ENCODE data around the gene OR10X1. TPM values are rescaled to one million over a fixed set of nuclear protein-coding genes. Genes with fewer than 3 reads are reported as not detected.
A peak's percentile ranks its signal among the peaks of the same experiment; 100 is the strongest.

Gene OR10X1
- total and polyA plus RNA-seq, 3 experiments from 2014 or later = not detected

DNA sequence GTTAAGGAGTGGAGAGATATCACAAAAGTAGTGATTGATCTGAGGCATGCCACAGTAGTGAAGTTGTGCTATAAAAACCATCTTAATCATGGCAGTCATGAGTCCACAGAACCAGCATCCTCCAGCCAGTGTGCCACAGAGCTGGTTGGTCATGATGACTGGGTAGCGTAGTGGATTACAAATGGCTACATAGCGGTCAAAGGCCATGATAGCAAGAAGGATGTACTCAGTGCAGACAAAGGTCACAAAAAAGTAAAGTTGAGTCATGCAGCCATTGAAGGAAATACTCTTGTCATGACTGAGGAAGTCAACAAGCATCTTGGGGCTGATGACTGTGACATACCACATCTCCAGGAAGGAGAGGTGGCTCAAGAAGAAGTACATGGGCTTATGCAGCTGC is 32.2 kb downstream of the OR10X1 start:
- H3K4me3 ChIP-seq (ENCODE audit: low read length) = no peak overlapping the region
- H3K36me3 ChIP-seq (ENCODE audit: insufficient read depth, low read length) = no peaks in the 10 kb centered on the region
- POLR2A ChIA-PET = no interaction called here
- no peaks in the 10 kb centered on the region for H3K9me3 ChIP-seq (ENCODE audit: low read length)
- no peak overlapping the region for H3K4me3 Mint-ChIP-seq
- no peaks in the 10 kb centered on the region for H3K36me3 Mint-ChIP-seq
- CTCF ChIA-PET = no interaction called here
- H3K27ac ChIP-seq (ENCODE audit: low read depth, low read length) = no peak overlapping the region
- H3K27me3 Mint-ChIP-seq = peaks cover 5 to 48% of the 10 kb centered on the region in 2 donors
- no peak overlapping the region for H3K27ac Mint-ChIP-seq
- H3K4me1 Mint-ChIP-seq = no peaks in the 10 kb centered on the region
- H3K9me3 Mint-ChIP-seq = no peaks in the 10 kb centered on the region
- no peaks in the 10 kb centered on the region for H3K4me1 ChIP-seq (ENCODE audit: insufficient read depth, low read length)
- no peak for DNase-seq
- H3K27me3 ChIP-seq (ENCODE audit: insufficient read depth, low read length, poor library complexity, severe bottlenecking) = no peaks in the 10 kb centered on the region

DNA sequence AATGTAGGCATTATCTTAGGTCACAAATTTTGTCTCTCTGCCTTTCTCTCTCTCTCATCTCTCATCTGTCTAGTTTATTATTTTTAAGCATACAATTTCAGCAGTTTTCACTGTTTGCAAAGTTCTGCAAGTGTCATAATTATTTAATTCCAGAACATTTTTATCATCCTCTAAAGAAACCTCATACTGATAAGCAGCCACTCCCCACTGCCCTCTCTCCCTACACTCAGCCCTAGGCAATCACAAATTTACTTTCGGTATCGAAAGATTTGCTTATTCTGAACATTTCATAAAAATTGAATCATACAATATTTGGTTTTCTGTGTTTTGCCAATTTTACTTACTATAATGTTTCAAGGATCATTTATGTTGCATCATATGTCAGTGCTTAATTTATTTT is 42.1 kb downstream of the OR10X1 start:
- Mint-ChIP-seq H3K27me3 (peaks cover 4 to 7% of the 10 kb centered on the region in 2 donors), H3K4me1 (peaks cover 0 to 5% (median 0%) of the 10 kb centered on the region in 3 donors), H3K27ac (peak overlapping the region in 1 of 8 donors; percentile 2), H3K36me3 (no peaks in the 10 kb centered on the region), H3K9me3 (no peaks in the 10 kb centered on the region), H3K4me3 (no peak overlapping the region)
- H3K27ac ChIP-seq (ENCODE audit: low read depth, low read length) = no peak overlapping the region
- DNase-seq = no peak
- H3K9me3 ChIP-seq (ENCODE audit: low read length) = no peaks in the 10 kb centered on the region
- H3K4me1 ChIP-seq (ENCODE audit: insufficient read depth, low read length) = no peaks in the 10 kb centered on the region
- no peaks in the 10 kb centered on the region for H3K27me3 ChIP-seq (ENCODE audit: insufficient read depth, low read length, poor library complexity, severe bottlenecking)
- no peaks in the 10 kb centered on the region for H3K36me3 ChIP-seq (ENCODE audit: insufficient read depth, low read length)
- ChIA-PET CTCF (no interaction called here), POLR2A (no interaction called here)
- no peak overlapping the region for H3K4me3 ChIP-seq (ENCODE audit: low read length)

DNA sequence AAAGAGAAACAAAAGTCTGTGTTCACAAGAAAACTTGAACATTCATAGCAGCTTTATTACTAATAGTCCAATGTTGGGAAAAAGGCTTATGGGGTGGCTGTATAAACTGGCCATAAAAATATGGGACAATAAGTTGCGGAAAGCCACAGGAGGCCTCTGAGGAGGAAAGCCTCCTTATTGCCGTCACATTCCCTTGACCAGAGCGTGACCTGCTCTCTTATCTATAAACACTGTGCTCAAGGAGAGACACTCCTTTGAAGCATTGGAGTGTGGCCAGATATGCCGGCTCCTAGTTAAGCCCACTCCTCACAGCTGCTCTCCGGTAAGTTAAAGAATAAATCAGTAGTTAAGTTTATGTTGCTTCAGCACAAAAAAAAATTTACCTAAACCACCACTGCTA is 45.2 kb downstream of the OR10X1 start:
- Mint-ChIP-seq H3K9me3 (no peaks in the 10 kb centered on the region), H3K27me3 (peaks cover 2 to 21% of the 10 kb centered on the region in 2 donors), H3K4me3 (no peak overlapping the region), H3K36me3 (no peaks in the 10 kb centered on the region), H3K4me1 (peaks cover 0 to 5% (median 0%) of the 10 kb centered on the region in 3 donors), H3K27ac (peak overlapping the region in 1 of 8 donors; percentile 20)
- no peak for DNase-seq
- Histone ChIP-seq H3K36me3 (ENCODE audit: insufficient read depth, low read length) (no peaks in the 10 kb centered on the region), H3K9me3 (ENCODE audit: low read length) (no peaks in the 10 kb centered on the region), H3K27me3 (ENCODE audit: insufficient read depth, low read length, poor library complexity, severe bottlenecking) (peaks cover 4% of the 10 kb centered on the region), H3K4me1 (ENCODE audit: insufficient read depth, low read length) (no peaks in the 10 kb centered on the region), H3K27ac (ENCODE audit: low read depth, low read length) (no peak overlapping the region), H3K4me3 (ENCODE audit: low read length) (no peak overlapping the region)
- ChIA-PET CTCF (no interaction called here), POLR2A (no interaction called here)

Other genes with a start within 250 kb of the OR10X1 start
- not detected for gene CD1B, start 248.4 kb downstream of the OR10X1 start, total RNA-seq
- not detected for gene CD1B, start 248.4 kb downstream of the OR10X1 start, polyA plus RNA-seq
- not detected for gene CD1E, start 226.0 kb downstream of the OR10X1 start, total RNA-seq
- gene CD1E, start 226.0 kb downstream of the OR10X1 start, polyA plus RNA-seq = not detected
- gene OR10T2, start 180.4 kb downstream of the OR10X1 start, total RNA-seq = not detected
- gene OR10T2, start 180.4 kb downstream of the OR10X1 start, polyA plus RNA-seq = not detected
- not detected for gene OR10K2, start 153.7 kb downstream of the OR10X1 start, total RNA-seq
- not detected for gene OR10K2, start 153.7 kb downstream of the OR10X1 start, polyA plus RNA-seq
- not detected for gene OR10K1, start 118.1 kb downstream of the OR10X1 start, total RNA-seq
- gene OR10K1, start 118.1 kb downstream of the OR10X1 start, polyA plus RNA-seq = not detected
- gene OR10R2, start 107.7 kb downstream of the OR10X1 start, total RNA-seq = not detected
- gene OR10R2, start 107.7 kb downstream of the OR10X1 start, polyA plus RNA-seq = not detected
- not detected for gene OR6Y1, start 25.5 kb downstream of the OR10X1 start, total RNA-seq
- gene OR6Y1, start 25.5 kb downstream of the OR10X1 start, polyA plus RNA-seq = not detected
- not detected for gene OR6P1, start 9.3 kb downstream of the OR10X1 start, total RNA-seq
- gene OR6P1, start 9.3 kb downstream of the OR10X1 start, polyA plus RNA-seq = not detected
- gene OR10Z1, start 25.4 kb upstream of the OR10X1 start, total RNA-seq = not detected
- gene OR10Z1, start 25.4 kb upstream of the OR10X1 start, polyA plus RNA-seq = not detected
- gene SPTA1, start 106.8 kb upstream of the OR10X1 start, total RNA-seq = not detected
- not detected for gene SPTA1, start 106.8 kb upstream of the OR10X1 start, polyA plus RNA-seq
- gene OR6K2, start 120.8 kb upstream of the OR10X1 start, total RNA-seq = not detected
- gene OR6K2, start 120.8 kb upstream of the OR10X1 start, polyA plus RNA-seq = not detected
- not detected for gene OR6K3, start 140.8 kb upstream of the OR10X1 start, total RNA-seq
- gene OR6K3, start 140.8 kb upstream of the OR10X1 start, polyA plus RNA-seq = not detected
- gene OR6K6, start 174.8 kb upstream of the OR10X1 start, total RNA-seq = not detected
- not detected for gene OR6K6, start 174.8 kb upstream of the OR10X1 start, polyA plus RNA-seq
- gene OR6N1, start 192.3 kb upstream of the OR10X1 start, total RNA-seq = not detected
- not detected for gene OR6N1, start 192.3 kb upstream of the OR10X1 start, polyA plus RNA-seq
- gene OR6N2, start 201.3 kb upstream of the OR10X1 start, total RNA-seq = not detected
- not detected for gene OR6N2, start 201.3 kb upstream of the OR10X1 start, polyA plus RNA-seq

Data from CD8-positive, alpha-beta memory T cell (primary cell).